Activated naive CD8-positive, alpha-beta T cell (primary cell): ENCODE measurements around the gene DYNC2LI1.

Source experiments
- H3K27ac Mint-ChIP-seq: one replicate; pipeline ENCODE4 v1.8.0; 2021; ENCODE audit warnings: mixed read lengths
- H3K27me3 Mint-ChIP-seq: one replicate; pipeline ENCODE4 v1.8.0; 2021; ENCODE audit warnings: mixed read lengths
- H3K36me3 Mint-ChIP-seq: one replicate; pipeline ENCODE4 v1.8.0; 2021; ENCODE audit warnings: mixed read lengths
- H3K4me1 Mint-ChIP-seq: one replicate; pipeline ENCODE4 v1.8.0; 2021; ENCODE audit warnings: low read depth, mixed read lengths
- H3K4me3 Mint-ChIP-seq: one replicate; pipeline ENCODE4 v1.8.0; 2021; ENCODE audit warnings: mild to moderate bottlenecking, mixed read lengths
- H3K9me3 Mint-ChIP-seq: one replicate; pipeline ENCODE4 v1.8.0; 2021; ENCODE audit warnings: low read depth, mixed read lengths

DYNC2LI1 gene

DNA sequence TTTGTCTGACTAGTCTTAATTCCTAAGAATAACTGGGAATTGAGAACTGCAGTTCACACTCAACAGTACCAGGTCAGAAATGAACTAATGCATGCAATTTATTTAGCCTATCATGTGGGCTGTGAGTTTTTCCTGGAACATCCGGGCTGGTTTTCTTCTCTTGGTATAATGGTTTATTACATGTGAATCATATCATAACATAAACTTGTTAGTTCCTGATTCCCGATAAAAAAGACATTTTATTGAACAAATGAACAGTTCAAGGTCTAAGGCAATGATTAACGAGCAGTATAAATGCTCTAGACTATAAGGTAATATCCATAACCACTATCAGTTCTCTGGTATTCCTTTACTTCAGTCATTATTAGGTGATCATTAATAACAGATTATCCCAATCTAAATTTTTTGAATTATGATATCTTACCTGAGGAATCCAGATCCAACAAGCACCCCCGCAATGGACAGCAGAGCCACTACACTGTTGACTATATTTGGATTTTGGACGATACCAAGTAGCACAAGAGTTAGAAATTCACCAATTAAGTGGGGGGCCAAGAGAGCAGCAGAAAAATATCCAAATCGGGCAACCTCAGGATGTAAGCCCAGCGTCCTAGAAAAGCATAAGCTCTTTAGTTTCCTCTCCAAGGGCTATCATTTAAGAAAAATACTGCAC lies 45.8 kb downstream of the DYNC2LI1 start:
- peaks cover 3% of the 10 kb centered on the region for H3K36me3 Mint-ChIP-seq
- peaks cover 9% of the 10 kb centered on the region for H3K27me3 Mint-ChIP-seq
- H3K27ac Mint-ChIP-seq = no peak overlapping the region
- H3K4me3 Mint-ChIP-seq = no peak overlapping the region
- peaks cover 3% of the 10 kb centered on the region for H3K9me3 Mint-ChIP-seq
- H3K4me1 Mint-ChIP-seq = no peaks in the 10 kb centered on the region

DNA sequence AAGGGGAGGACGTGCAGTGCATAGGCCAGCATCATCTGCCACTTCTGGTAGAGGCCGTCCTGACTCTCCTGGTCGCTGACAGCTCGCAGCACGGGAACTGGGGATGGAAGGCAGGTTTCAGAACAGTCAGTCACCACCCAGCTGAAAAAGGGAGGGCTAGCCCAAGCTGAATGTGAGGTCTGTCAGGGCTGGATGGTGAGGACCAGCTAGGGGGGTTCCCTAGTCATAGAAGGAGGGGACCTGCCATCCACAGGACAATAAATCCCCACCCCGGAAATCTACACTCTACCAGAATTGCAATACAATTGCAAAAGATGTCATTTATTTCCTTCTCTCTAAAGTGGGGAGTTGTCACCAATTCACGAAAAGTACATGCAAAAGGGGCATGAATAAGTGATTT lies 49.0 kb downstream of the DYNC2LI1 start:
- no peak overlapping the region for H3K27ac Mint-ChIP-seq
- no peak overlapping the region for H3K4me3 Mint-ChIP-seq
- H3K9me3 Mint-ChIP-seq = no peaks in the 10 kb centered on the region
- H3K4me1 Mint-ChIP-seq = no peaks in the 10 kb centered on the region
- H3K27me3 Mint-ChIP-seq = peaks cover 9% of the 10 kb centered on the region
- no peaks in the 10 kb centered on the region for H3K36me3 Mint-ChIP-seq

DNA sequence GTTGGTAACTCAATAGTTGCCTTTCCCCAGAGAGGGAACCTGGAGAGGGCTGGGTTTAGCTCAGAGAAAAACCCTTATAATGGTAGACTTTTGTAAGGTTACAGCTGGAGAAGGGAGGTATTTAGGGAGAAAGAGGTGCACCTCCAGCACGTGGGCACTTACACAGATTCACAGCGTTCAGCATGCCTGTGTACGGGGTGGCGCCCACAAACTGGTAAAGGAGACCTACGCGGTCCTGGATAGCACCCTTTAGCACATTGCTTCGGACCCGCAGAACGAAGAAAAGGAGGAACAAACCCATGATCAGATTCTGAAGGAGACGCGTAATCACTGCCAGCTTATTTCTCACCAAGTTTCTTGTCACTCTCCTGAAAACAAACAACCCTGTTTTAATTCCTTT lies 49.9 kb downstream of the DYNC2LI1 start:
- Mint-ChIP-seq H3K4me1 (no peaks in the 10 kb centered on the region), H3K36me3 (no peaks in the 10 kb centered on the region), H3K27me3 (peaks cover 9% of the 10 kb centered on the region), H3K4me3 (no peak overlapping the region), H3K9me3 (no peaks in the 10 kb centered on the region), H3K27ac (no peak overlapping the region)

DNA sequence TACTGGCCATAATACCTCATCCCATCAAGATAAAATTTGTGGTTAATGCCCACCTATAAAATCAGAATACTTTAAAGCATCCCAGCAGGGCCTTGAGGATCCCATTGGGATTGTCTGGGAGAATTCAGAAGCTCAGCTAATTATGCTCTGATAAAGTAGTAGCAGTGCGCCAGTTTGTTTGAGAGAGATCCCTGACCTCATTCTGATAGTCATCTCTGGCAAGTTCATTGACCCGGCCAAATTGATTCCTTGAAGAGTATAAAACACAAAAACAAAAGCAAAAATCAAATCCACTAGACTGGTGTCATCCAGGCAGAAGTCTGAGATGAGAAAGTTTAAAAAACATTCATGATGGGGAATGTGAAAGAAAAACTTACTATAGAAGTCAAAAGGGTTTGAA lies 50.7 kb downstream of the DYNC2LI1 start:
- peaks cover 12% of the 10 kb centered on the region for H3K27me3 Mint-ChIP-seq
- H3K27ac Mint-ChIP-seq = no peak overlapping the region
- H3K9me3 Mint-ChIP-seq = no peaks in the 10 kb centered on the region
- H3K4me1 Mint-ChIP-seq = no peaks in the 10 kb centered on the region
- H3K4me3 Mint-ChIP-seq = no peak overlapping the region
- no peaks in the 10 kb centered on the region for H3K36me3 Mint-ChIP-seq

DNA sequence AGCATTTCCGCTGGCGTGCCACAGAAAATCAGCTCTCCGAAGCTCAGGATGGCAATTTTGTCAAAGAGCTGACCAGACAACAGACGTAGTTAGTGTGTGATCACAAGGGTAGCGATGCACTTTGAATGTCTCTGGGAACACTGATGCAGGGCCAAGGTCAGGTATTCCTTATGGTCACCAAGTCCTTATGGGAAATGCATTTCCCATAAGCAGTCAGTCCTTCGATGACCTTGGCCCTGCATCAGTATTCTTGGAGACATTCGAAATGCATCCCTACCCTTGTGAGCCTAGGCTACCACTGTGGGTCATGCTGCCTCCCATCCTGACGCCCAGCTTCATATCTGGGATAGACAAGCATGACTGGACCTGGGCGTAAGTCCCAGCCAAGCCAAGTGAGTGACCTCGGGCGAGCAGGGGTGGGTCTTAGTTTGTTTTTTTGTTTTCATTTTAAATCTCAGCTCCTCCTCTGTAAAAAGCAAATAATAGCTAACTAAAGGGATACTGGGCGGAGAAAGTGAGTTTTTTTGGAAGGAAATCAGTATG lies 51.2 kb downstream of the DYNC2LI1 start:
- Mint-ChIP-seq H3K27me3 (peaks cover 14% of the 10 kb centered on the region), H3K4me1 (no peaks in the 10 kb centered on the region), H3K27ac (no peak overlapping the region), H3K36me3 (no peaks in the 10 kb centered on the region), H3K4me3 (no peak overlapping the region), H3K9me3 (no peaks in the 10 kb centered on the region)

DNA sequence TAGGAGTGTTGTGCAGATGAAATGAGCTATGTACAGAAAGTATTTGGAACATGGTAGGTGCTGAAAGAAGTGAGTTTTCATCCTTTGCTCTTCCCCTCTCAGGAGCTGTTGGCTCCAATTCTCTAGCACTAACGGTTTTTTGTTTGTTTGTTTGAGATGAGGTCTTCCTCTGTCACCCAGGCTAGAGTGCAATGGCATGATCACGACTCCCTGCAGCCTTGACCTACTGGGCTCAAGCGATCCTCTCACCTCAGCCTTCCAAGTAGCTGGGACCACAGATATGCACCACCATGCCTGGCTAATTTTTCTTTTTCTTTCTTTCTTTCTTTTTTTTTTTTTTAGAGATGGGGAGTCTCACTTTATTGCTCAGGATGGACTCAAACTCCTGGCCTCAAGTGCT lies 52.0 kb downstream of the DYNC2LI1 start:
- no peaks in the 10 kb centered on the region for H3K36me3 Mint-ChIP-seq
- peaks cover 13% of the 10 kb centered on the region for H3K27me3 Mint-ChIP-seq
- no peaks in the 10 kb centered on the region for H3K9me3 Mint-ChIP-seq
- H3K4me1 Mint-ChIP-seq = no peaks in the 10 kb centered on the region
- no peak overlapping the region for H3K4me3 Mint-ChIP-seq
- no peak overlapping the region for H3K27ac Mint-ChIP-seq

DNA sequence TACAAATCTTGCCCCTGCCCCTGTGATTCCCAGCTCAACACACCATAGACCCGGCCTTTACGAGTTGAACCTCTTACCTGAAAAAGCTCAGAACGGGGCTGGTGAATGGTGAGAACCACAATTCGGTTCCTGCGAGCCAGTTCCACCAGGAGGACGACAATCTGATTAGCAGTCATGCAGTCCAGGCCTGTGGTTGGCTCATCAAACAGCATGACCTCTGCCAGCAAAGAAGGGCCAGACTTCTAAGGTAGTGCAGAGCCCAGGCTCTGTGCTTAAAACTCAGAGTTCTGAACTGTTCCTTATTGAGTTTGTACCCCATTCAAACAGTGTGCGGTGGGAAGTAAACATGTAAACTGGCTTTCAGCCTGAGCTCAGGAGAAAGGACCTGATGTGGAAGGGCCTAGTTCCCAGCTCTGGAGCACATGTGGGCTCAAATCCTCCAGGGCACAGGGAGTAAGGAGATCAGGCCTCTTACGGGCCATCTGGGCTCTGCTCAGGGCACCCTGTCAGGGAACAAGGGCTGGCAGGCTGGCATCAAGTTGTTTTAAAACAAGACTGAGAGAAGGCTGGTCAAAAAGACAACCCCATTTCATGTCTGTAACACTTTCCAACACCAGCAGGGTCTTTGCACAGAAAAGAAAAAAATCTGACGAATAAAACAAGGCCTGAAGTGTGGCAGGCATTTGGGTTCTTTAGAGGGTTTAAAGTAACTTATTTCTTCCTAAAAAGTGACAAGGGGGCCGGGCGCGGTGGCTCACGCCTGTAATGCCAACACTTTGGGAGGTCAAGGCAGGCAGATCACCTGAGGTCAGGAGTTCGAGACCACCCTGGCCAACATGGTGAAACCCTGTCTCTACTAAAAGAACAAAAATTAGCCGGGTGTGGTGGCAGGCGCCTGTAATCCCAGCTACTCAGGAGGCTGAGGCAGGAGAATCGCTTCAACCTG lies 52.7 kb downstream of the DYNC2LI1 start:
- no peaks in the 10 kb centered on the region for H3K9me3 Mint-ChIP-seq
- no peaks in the 10 kb centered on the region for H3K36me3 Mint-ChIP-seq
- H3K4me1 Mint-ChIP-seq = peaks cover 3% of the 10 kb centered on the region
- H3K27ac Mint-ChIP-seq = no peak overlapping the region
- no peak overlapping the region for H3K4me3 Mint-ChIP-seq
- peaks cover 15% of the 10 kb centered on the region for H3K27me3 Mint-ChIP-seq

DNA sequence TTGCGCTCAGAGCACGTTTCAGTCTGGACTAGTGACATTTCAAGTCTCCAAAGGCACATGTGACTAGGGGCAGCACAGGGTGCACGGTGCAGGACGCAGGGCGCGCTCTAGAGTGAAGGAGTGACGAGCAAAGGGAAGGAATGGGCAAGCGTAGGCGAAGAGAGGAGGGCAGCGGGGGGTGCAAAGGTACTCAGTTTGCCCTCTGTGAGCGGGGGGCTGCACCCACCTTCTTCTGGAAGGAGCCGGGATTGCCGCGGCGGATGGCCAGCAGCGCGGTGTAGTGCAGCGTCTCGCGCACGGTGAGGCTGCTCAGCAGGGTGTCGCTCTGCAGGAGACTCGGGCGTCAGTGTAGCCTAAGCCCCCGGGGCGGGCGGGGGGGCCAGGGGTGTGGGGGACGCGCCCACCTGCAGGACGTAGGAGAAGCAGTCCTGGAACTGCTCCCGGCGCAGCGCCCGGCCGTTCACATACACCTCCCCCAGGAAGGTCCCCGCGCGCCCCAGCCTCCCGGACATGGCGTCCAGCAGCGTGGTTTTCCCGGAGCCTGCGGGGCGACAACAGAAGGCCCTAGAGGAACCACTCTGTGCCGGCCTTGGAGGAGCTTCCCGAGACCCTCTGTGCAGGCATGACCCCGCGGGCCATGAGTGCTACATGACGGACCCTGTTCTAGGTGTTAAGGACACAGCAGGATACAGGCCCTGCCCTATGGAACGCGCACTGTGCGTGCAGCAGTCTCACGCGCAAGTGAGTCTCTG lies 57.9 kb downstream of the DYNC2LI1 start:
- H3K36me3 Mint-ChIP-seq = no peaks in the 10 kb centered on the region

DNA sequence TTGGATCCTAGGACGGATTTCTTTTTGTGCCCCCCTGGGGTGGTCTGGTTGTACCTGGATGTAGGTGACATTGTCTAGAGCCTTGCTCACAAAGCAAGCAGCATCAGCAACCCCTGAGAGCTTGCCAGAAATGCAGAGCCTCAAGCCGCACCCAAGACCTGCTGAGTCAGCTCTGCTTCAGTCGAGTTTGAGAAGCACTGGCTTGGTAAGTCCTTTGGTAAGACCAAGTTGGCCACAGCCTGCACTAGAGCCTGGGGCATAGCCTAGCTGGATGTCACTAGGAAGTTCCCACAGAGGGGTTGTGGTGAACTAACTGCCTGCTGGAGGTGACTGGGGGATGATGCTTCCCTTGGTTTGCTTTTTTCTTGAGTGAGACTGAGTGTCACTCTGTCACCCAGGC lies 58.6 kb downstream of the DYNC2LI1 start:
- no peaks in the 10 kb centered on the region for H3K9me3 Mint-ChIP-seq
- H3K27me3 Mint-ChIP-seq = peaks cover 8% of the 10 kb centered on the region
- H3K36me3 Mint-ChIP-seq = no peaks in the 10 kb centered on the region
- H3K4me3 Mint-ChIP-seq = no peak overlapping the region
- H3K27ac Mint-ChIP-seq = no peak overlapping the region
- H3K4me1 Mint-ChIP-seq = peaks cover 3% of the 10 kb centered on the region

More for the DNA sequence above, 57.9 kb downstream of the DYNC2LI1 start:
- no peak overlapping the region for H3K4me3 Mint-ChIP-seq
- H3K9me3 Mint-ChIP-seq = no peaks in the 10 kb centered on the region
- peaks cover 8% of the 10 kb centered on the region for H3K27me3 Mint-ChIP-seq
- H3K4me1 Mint-ChIP-seq = peaks cover 3% of the 10 kb centered on the region
- H3K27ac Mint-ChIP-seq = no peak overlapping the region

DNA sequence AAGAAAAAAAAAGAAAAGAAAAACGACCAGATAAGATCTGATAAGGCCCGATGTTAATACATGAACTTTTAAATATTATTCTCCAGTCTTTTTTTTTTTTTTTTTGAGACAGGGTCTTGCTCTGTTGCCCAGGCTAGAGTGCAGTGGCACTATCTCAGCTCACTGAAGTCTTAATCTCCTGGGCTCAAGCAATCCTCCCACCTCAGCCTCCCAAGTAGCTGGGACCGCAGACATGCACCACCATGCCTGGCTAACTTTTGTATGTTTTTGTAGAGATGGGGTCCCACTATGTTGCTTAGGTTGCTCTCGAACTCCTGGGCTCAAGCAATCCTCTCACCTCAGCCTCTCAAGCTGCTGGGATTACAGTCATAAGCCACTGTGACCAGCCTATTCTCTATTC lies 63.2 kb downstream of the DYNC2LI1 start:
- no peaks in the 10 kb centered on the region for H3K9me3 Mint-ChIP-seq

DNA sequence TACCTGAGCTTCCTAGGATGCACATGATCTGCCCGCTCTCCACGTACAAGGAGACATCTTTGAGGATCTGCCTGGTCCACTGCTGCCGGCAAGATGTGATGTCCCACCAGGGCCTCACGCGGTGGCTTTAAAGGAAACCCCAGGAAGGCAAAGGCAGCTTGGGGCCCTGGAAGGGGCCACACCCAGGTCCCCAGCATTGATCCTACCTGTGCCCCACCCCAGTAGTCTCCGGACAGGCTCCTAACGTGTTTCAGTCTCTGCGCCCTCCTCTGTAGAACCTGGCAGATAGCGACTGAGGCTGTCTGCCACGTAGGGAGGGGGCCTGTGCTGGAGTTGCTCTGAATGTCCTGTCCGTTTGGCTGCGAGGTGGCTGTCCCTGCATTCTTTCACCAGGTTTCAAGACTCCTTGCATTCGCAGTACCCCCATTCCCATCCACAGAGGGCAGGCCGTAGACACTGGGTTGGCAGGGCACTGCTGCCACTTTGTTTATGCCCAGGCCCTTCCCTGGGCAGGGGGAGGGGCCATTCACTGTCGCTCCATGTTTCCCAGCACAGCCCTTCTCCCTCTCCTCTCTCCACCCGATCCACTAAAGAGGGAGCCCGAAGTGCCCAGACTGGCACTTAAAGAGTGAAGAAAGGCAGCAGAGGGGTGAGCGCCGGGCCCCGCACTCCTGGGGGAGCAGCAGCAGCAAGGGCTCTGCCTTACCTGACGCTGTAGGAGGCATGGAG lies 64.2 kb downstream of the DYNC2LI1 start:
- no peaks in the 10 kb centered on the region for H3K9me3 Mint-ChIP-seq
- no peaks in the 10 kb centered on the region for H3K27me3 Mint-ChIP-seq
- H3K4me1 Mint-ChIP-seq = no peaks in the 10 kb centered on the region
- H3K36me3 Mint-ChIP-seq = no peaks in the 10 kb centered on the region
- H3K4me3 Mint-ChIP-seq = no peak overlapping the region
- no peak overlapping the region for H3K27ac Mint-ChIP-seq

More for the DNA sequence above, 63.2 kb downstream of the DYNC2LI1 start:
- Mint-ChIP-seq H3K4me1 (no peaks in the 10 kb centered on the region), H3K36me3 (no peaks in the 10 kb centered on the region), H3K27ac (no peak overlapping the region), H3K4me3 (no peak overlapping the region), H3K27me3 (no peaks in the 10 kb centered on the region)

DNA sequence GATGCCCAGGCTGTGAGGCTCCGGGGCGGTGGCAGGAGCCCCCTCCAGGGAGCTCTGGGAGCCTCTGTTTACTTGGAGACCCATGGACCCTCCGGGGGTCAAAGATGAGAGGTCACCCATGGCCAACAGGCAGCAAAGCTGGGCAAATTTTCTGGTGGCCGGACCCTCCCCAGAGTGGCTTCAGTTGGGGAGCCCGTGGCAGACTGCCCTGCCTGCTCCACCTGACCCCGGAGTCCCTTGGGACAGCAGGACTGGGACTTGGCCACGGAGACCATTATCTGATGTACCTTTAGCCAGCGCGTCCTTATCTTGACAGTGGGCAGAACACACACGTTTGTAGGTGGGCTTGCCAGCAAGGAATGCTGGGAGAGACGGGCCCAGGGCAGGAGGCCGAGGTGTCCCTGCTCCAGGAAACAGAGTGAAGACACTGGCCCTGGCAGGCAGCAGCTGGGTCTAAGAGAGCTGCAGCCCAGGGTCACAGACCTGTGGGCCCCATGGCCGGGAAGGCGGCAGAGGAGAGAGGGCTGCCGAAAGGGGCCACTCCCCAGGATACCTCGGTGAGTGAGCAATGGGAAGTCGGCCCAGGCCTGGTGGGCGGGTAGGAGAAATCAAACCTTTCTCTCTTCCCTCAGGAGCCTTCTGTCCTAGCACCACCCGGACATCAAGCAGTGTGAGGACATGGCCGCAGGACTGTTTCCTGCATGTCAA lies 64.9 kb downstream of the DYNC2LI1 start, which contains the start of the genes ABCG5 and ABCG8:
Gene ABCG5, minus strand, starts transcription at position 280 of the 708 bp plus-strand sequence. Its CDS starts 160 bp downstream, at position 120.
Gene ABCG8, plus strand, starts transcription at position 412 of the 708 bp plus-strand sequence. Its CDS starts 83 bp downstream, at position 495.
- no peaks in the 10 kb centered on the region for H3K36me3 Mint-ChIP-seq
- H3K4me1 Mint-ChIP-seq = no peaks in the 10 kb centered on the region
- H3K4me3 Mint-ChIP-seq = no peak within 1 kb of the TSS
- H3K27me3 Mint-ChIP-seq = no peaks in the 10 kb centered on the region
- no peak within 1 kb of the TSS for H3K27ac Mint-ChIP-seq
- H3K9me3 Mint-ChIP-seq = no peaks in the 10 kb centered on the region

DNA sequence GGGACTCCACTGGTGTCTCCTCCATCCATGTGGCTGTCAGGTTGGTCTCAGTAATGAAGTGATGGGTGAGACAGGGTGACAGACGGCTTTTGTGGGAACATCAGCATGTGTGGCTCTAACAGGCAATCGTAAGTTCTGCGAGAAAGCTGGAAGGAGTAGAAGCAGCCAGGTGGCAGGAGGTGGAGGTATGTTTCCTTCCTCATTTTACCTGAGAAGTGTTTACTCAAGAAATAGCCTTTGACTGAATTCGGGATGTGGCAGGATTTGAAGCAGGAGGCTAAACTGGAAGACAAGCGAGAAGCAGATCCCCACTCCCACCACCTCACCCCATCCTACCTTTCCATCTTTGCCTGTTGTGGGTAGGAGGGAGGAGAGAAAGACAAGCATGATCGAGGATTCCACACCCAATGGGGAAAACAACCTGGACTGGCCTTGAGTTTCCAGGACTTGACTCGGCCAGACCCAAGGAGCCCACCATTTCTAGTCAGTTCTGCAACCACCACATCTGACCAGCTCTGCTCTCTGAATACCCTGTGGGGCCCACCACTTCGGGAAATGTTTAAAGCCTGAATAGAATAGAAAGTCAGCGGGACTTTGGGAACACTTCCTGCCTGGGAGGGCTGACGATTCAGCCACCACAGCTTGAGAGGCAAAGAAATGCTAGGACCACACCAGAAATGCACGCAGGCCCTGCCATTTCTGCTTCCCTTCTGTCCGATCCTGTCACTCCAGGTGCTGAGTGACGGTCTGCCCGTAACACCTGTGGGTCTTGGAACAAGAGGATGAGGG lies 66.1 kb downstream of the DYNC2LI1 start:
- H3K9me3 Mint-ChIP-seq = no peaks in the 10 kb centered on the region
- H3K4me1 Mint-ChIP-seq = no peaks in the 10 kb centered on the region
- H3K36me3 Mint-ChIP-seq = no peaks in the 10 kb centered on the region
- H3K27ac Mint-ChIP-seq = no peak overlapping the region
- H3K4me3 Mint-ChIP-seq = no peak overlapping the region
- H3K27me3 Mint-ChIP-seq = no peaks in the 10 kb centered on the region
